Measurements from ENCODE around the gene SOBP. TPM values are rescaled to one million over a fixed set of nuclear protein-coding genes. Genes with fewer than 3 reads are reported as not detected.
A peak's percentile ranks its signal among the peaks of the same experiment; 100 is the strongest.

Gene SOBP
- polyA plus RNA-seq, 2 of the 4 experiments (the other 2 are of a cell fraction), result 0.18 to 0.53 TPM

GRCh38 chr6:107491138-107491609 lies 1.3 kb downstream of the SOBP start:
- no peak for TF ChIP-seq NR3C1 (IDR thresholded peaks at IDR 0.05)
- TF ChIP-seq POLR2AphosphoS2 (conservative IDR thresholded peaks at IDR 0.05; ENCODE audit: low read length), result no peak
- no peak for TF ChIP-seq RAD21 (conservative IDR thresholded peaks at IDR 0.05 in 1 of 2, IDR thresholded peaks at IDR 0.05 in 1 of 2)
- TF ChIP-seq TFCP2L1 (CRISPR knock-in tag; IDR thresholded peaks at IDR 0.05), result no peak
- TF ChIP-seq RARB (CRISPR knock-in tag; IDR thresholded peaks at IDR 0.05), result no peak
- peak in 1 of 2 experiments; percentile 28; a peak in 1 of 4 replicates for TF ChIP-seq CEBPB (IDR thresholded peaks at IDR 0.05)
- Histone ChIP-seq H3K27ac (peak overlapping the region in 1 of 2 experiments; percentile 92; a peak in 3 of 6 replicates), H3K4me2 (peak overlapping the region; percentile 99), H3K9me3 (no peaks in the 10 kb centered on the region), H3K4me3 (peak overlapping the region; percentile 85), H3K4me1 (no peaks in the 10 kb centered on the region)
- peak in 1 of 2 experiments; percentile 52; a peak in 3 of 6 replicates for ATAC-seq
- ChIA-PET POLR2A (no interaction called here), CTCF (interaction anchor here (1.1 to 1.8 kb wide), 3 partner anchors 14 to 63 kb away, joined by 3 to 4 read pairs (median 4); partner anchors contain the start of gene PDSS2)
- no peak for FAIRE-seq
- 46% methylated on average over 4 of the region's 38 CpGs for WGBS (ENCODE audit: missing lambda C conversion rate)
- DNase-seq (ENCODE audit: low read depth in 1 of 2, low spot score in 1 of 2), result peak; percentile 3 to 8

- ChIA-PET CTCF (interaction anchor here (1.3 to 1.8 kb wide), 2 partner anchors 33 to 62 kb away, joined by 4 read pairs; partner anchors contain the start of gene PDSS2), POLR2A (no interaction called here)
- FAIRE-seq (no peak), DNase-seq (ENCODE audit: low read depth in 1 of 2, low spot score in 1 of 2) (no peak), ATAC-seq (no peak)
- WGBS (ENCODE audit: missing lambda C conversion rate), result 93% methylated on average over 14 of the region's 14 CpGs
- TF ChIP-seq MAZ (IDR thresholded peaks at IDR 0.05; ENCODE audit: borderline replicate concordance, low read depth, low read length) (no peak), HOXA7 (CRISPR knock-in tag; IDR thresholded peaks at IDR 0.05) (no peak), HOXB5 (CRISPR knock-in tag; IDR thresholded peaks at IDR 0.05) (no peak), FOSB (CRISPR knock-in tag; IDR thresholded peaks at IDR 0.05) (no peak), EP300 (IDR thresholded peaks at IDR 0.05) (no peak), KDM1A (IDR thresholded peaks at IDR 0.05; ENCODE audit: low read depth) (no peak), ESRRA (IDR thresholded peaks at IDR 0.05; ENCODE audit: borderline replicate concordance, low read length) (no peak), CEBPB (IDR thresholded peaks at IDR 0.05) (no peak), RAD21 (conservative IDR thresholded peaks at IDR 0.05 in 1 of 2, IDR thresholded peaks at IDR 0.05 in 1 of 2) (no peak), TFCP2L1 (CRISPR knock-in tag; IDR thresholded peaks at IDR 0.05) (no peak), FOSL2 (IDR thresholded peaks at IDR 0.05) (no peak), FOSL2 (CRISPR knock-in tag; IDR thresholded peaks at IDR 0.05) (no peak), ZNF302 (CRISPR knock-in tag; IDR thresholded peaks at IDR 0.05) (no peak), ZSCAN20 (CRISPR knock-in tag; IDR thresholded peaks at IDR 0.05) (no peak), RARB (CRISPR knock-in tag; IDR thresholded peaks at IDR 0.05) (no peak)
- Histone ChIP-seq H3K4me3 (peak overlapping the region; percentile 85; the same call in 1 of the 3 replicates), H3K4me2 (peak overlapping the region; percentile 99; the same call in 2 of the 3 replicates), H3K27ac (no peak overlapping the region), H3K9me3 (no peaks in the 10 kb centered on the region), H3K4me1 (no peaks in the 10 kb centered on the region)
These were observed 2.1 kb downstream of the SOBP start for GRCh38 chr6:107491760-107492660.

- FAIRE-seq (no peak), ATAC-seq (no peak), DNase-seq (ENCODE audit: low read depth in 1 of 2, low spot score in 1 of 2) (no peak)
- TF ChIP-seq RCOR1 (IDR thresholded peaks at IDR 0.05; ENCODE audit: low read depth, low read length) (no peak), PHF8 (IDR thresholded peaks at IDR 0.05; ENCODE audit: borderline replicate concordance, low read depth) (no peak), TFCP2L1 (CRISPR knock-in tag; IDR thresholded peaks at IDR 0.05) (no peak), KDM5A (IDR thresholded peaks at IDR 0.05) (no peak), GATA3 (IDR thresholded peaks at IDR 0.05; ENCODE audit: borderline replicate concordance) (no peak), CEBPB (IDR thresholded peaks at IDR 0.05) (no peak), POLR2A (IDR thresholded peaks at IDR 0.05; ENCODE audit: low read length) (no peak), JUNB (IDR thresholded peaks at IDR 0.05) (no peak), ZNF302 (CRISPR knock-in tag; IDR thresholded peaks at IDR 0.05) (no peak), MAZ (IDR thresholded peaks at IDR 0.05; ENCODE audit: borderline replicate concordance, low read depth, low read length) (no peak), RFX5 (IDR thresholded peaks at IDR 0.05) (no peak), POLR2AphosphoS2 (conservative IDR thresholded peaks at IDR 0.05; ENCODE audit: low read length) (no peak), CBX2 (IDR thresholded peaks at IDR 0.05; ENCODE audit: borderline replicate concordance, low read depth) (no peak), EHMT2 (IDR thresholded peaks at IDR 0.05; ENCODE audit: low read depth) (no peak), RNF2 (IDR thresholded peaks at IDR 0.05; ENCODE audit: borderline replicate concordance, low read depth) (no peak), BHLHE40 (IDR thresholded peaks at IDR 0.05; ENCODE audit: low read depth, low read length) (no peak), HOXB5 (CRISPR knock-in tag; IDR thresholded peaks at IDR 0.05) (no peak)
- 69% methylated on average over 9 of the region's 12 CpGs for WGBS (ENCODE audit: missing lambda C conversion rate)
- CTCF ChIA-PET, result no interaction called here
- H3K4me1 ChIP-seq, result no peaks in the 10 kb centered on the region
- no peaks in the 10 kb centered on the region for H3K9me3 ChIP-seq
- no peak overlapping the region for H3K27ac ChIP-seq
- H3K4me2 ChIP-seq, result no peak overlapping the region
- H3K4me3 ChIP-seq, result no peak overlapping the region
- POLR2A ChIA-PET, result no interaction called here
These were observed 3.5 kb downstream of the SOBP start for GRCh38 chr6:107493158-107494057.

All from A549 (cell line).